GM21515 (cell line): ENCODE measurements around the gene DPP10.

Experiments
- ATAC-seq: cut with Tn5 transposase; IDR thresholded peaks from one replicate; pipeline ENCODE4 v1.9.1; 2021; ENCODE audit not compliant: unreplicated experiment

DPP10 gene

GRCh38 chr2:115541814-115542213, 1099.4 kb downstream of the DPP10 start:
- no peak for ATAC-seq

DNA sequence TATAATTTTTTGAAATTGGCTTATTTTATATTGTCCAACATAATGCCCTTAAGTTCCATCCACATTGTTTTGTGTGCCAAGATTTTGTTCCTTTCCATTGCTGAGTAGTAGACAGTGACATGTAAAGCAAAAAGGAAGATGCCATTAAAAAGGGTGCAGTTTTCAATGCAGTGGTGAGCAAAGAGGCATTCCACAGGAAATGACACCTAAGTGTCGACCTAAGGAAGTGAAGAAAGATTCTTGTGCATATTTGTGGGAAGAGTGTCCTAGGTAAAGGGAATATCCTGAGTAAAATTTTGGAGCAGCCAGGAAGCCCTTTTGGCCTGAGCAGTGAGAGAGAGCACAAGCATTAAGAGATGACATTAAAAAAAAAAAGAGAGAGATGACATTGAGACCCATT, 1099.9 kb downstream of the DPP10 start:
- no peak for ATAC-seq

- no peak for ATAC-seq
Observed at GRCh38 chr2:115543024-115543423, 1100.6 kb downstream of the DPP10 start.

DNA sequence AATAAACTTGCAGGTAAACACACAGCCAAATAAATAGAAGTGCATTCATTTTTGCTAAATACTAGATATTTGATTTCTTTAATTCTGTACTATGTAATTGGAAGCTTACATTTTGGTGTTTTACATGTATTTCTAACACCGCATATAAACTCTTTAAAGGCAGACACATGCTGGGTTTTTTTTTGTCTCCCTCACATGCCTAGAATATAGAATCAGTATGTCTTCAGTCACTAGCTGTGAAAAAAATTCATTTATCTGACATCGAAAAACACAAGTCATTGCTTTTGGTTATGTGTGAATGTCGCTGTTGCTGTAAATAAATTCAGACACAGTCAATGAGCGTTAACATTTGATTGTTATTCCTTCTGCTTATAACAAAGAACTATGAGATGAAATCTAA, 1101.0 kb downstream of the DPP10 start:
- ATAC-seq = no peak

GRCh38 chr2:115549611-115550130, 1107.2 kb downstream of the DPP10 start:
- ATAC-seq = no peak

GRCh38 chr2:115552726-115553125, 1110.3 kb downstream of the DPP10 start:
- ATAC-seq = no peak

- no peak for ATAC-seq
Observed at GRCh38 chr2:115554153-115554552, 1111.7 kb downstream of the DPP10 start.

- no peak for ATAC-seq
Observed at GRCh38 chr2:115558725-115559124, 1116.3 kb downstream of the DPP10 start.

DNA sequence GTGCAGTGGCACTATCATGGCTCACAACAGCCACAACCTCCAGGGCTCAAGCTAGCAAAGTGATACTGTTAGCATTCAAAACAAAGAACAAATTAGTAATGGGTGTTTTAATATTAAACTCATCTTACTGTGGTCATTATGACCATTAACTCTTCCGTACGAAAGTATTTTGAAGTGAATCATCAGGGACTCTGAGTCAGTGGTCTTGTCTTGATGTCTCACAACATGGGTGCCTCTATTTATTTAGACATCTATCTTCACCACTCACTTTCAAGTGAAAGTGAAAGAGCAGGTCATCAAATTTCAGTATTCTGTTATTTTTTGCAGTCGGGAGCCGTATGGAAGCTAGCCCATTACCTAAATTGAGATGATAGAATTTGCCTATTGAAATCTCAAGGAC, 1118.2 kb downstream of the DPP10 start:
- ATAC-seq = no peak

GRCh38 chr2:115568643-115569042, 1126.2 kb downstream of the DPP10 start:
- ATAC-seq = no peak

DNA sequence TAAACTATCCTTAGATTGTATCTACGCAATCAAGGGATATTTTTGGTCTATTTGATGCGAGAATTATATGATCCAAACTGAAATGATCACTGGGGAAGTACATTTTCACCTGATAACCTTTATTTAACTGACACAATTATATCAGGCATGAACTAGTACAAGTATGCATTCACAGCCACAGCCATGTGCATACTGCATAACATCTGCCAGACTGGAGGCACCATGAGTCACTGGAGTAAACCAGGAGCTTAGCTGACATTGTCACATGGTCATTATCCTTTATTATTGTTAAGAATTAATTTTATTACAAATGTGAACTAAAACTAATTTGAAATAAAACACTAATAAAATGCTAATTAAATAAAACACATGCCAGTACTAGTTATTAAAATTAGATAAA, 1127.1 kb downstream of the DPP10 start:
- ATAC-seq = no peak

GRCh38 chr2:115572746-115573145, 1130.3 kb downstream of the DPP10 start:
- ATAC-seq = no peak

- no peak for ATAC-seq
Observed at GRCh38 chr2:115573756-115574155, 1131.3 kb downstream of the DPP10 start.

GRCh38 chr2:115574667-115575066, 1132.2 kb downstream of the DPP10 start:
- no peak for ATAC-seq

GRCh38 chr2:115580784-115581183, 1138.3 kb downstream of the DPP10 start:
- ATAC-seq = no peak

- ATAC-seq = no peak
Observed at GRCh38 chr2:115584507-115584906, 1142.1 kb downstream of the DPP10 start.

DNA sequence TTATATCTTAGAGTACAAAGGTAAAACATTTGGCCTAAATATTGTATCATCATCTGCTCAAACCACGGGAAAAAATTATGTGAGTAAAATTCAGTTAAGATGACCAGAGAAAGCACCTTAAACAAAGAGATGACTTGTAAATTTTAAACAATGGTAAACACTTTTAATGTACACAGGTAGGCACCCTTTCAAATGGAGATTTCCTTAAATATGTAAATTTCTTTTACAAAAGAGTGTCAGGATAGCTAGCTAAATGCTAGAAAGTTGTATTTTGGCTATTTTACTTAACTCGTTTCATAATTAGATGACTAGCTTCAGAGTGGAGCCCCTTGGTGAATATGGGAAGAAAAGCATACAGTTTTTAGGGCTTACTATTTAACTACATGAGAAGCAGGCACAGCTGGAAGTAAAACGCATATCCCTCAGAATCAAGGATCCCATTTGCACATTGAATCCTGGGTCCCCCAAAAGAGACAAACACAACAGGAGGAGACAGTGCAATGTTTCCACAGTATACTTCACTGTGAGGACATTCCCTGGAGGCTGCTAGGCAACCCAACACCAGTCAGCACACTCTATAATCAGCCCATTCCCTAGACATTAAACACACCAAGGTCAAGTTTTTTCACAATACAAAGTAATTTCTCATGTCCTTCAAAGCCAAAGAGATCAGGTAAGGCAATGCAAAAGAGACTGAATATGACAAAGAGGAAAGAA, 1154.4 kb downstream of the DPP10 start:
- ATAC-seq = no peak

DNA sequence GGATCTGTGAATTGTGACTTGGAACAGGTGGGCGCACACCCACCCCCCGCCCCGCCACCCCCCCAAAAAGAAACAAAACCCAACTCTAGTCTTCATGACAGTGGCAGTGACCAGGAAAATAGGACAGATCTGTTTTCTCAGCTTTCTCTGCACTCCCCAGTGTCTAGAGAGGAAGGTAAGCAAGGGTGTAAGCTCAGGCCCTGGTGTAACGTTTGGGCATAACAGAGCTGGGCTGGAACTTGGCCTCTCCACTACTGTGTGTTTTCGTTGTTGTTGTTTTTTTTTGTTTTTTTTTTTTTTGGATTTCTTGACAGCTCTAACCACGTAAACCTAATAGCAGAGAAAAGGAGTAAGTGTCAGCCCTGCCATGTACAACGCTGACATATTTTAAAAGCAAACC, 1160.8 kb downstream of the DPP10 start:
- no peak for ATAC-seq

DNA sequence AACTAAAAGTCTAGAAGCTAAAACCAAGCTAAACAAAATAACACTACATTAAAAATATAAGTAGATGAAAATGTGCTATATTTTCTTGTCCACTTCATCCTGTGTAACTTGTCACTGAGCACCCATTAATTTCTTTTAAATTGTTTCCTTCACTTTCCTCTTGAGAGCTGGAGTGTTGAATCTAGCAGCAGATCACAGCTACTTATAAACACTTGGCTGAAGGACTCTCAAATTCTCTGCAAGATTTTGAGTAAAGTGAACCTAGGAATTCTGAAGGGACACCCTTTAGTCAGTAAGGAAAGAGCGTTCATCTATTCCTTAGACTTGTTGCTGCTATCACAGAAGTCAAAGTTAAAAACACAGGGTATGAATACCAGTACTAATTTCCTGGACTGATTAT, 1163.9 kb downstream of the DPP10 start:
- no peak for ATAC-seq

DNA sequence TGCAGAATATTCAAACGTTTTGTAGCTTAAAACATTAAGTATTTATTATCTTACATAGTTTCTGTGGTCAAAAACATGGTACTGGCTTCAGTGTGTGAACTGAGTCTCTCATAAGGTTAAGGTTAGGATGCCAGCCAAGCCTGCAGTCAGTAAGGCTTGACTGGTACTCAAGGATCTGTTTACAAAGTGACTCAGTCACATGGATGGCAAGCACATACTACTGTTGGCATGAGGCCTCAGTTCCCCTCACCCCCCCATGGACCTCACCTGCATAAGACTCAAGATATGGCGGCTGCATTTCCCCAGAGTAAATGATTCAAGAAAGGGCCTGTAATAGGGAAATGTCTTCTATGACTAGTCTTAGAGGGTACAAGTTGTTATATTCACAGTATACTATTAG, 1167.5 kb downstream of the DPP10 start:
- ATAC-seq = no peak

- ATAC-seq = no peak
Observed at GRCh38 chr2:115610888-115611287, 1168.4 kb downstream of the DPP10 start.

DNA sequence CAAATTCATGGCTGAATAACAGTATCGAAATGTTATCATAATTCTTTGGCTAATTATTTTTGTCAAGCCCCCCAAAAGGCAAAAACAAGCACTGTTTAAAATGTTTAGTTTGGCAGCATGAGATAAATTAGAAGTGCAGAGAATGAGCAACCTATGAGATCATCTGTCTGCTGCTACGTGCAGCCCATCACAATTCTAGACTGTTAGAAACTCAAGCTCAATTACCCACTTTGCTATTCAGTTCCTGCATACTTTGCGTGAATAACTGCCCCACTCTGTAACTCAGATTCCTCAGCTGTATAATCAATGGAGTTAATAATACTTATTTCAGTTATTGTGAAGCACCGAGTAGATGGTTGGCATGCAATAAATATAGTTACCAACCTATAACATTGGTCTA, 1181.9 kb downstream of the DPP10 start:
- ATAC-seq = no peak

- ATAC-seq = no peak
Observed at GRCh38 chr2:115634578-115634977, 1192.1 kb downstream of the DPP10 start.
